Left colon (tissue), 2 donors: ENCODE measurements around the gene ELFN1. TPM values are rescaled to one million over a fixed set of nuclear protein-coding genes. Genes with fewer than 3 reads are reported as not detected.

Source experiments
- ATAC-seq: fragments of 200-7000 bp; cut with Tn5 transposase; one replicate; pipeline ENCODE4 v1.9.1; 2020; ENCODE audit warnings: mild to moderate bottlenecking, moderate library complexity
- DNase-seq, 2 donors: peaks; one replicate each; pipeline ENCODE4 v3.0.0-alpha.2; 2020
- intact Hi-C, 2 donors: fragments of 100-400 bp; cut with DNase I in 1 of 2; cut with micrococcal nuclease in 1 of 2; formaldehyde crosslinking; loops; one replicate each; pipeline versions ENCODE4 v1.11.2 to v1.14.0; 2022; cut with DNase I, micrococcal nuclease
- total RNA-seq, 2 donors: library from RNA; stranded (reverse); fragmentation: NEBNext Ultra II Directional; extraction: Animal tissue kit (Norgen Biotek cat#: 25700); gene quantifications; one replicate each; pipeline ENCODE4 v1.2.1, GENCODE V29; 2021
- donor health status: DM: no; HTN: no; CAD: no.
- donor health status: DM: yes; HTN: yes; CAD: no.

Gene ELFN1
- total RNA-seq, 2 donors from 2014 or later = 0.25 to 0.46 TPM

DNA sequence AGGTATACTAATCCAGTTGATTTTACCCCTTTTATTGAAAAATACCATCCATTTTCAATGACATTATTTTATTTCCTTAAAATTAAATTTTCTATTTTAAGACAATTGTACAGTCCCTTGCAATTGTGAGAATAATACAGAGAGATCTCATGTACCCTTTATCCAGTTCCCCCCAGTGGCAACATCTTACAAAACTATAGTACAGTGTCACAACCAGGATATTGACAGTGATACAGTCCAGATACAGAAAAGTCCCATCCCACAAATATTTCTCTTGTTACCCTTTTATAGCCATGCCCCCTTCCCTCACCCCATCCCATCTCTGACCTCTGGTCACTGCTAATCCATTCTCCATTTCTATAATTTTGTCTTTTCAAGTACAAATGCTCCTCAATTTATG is 18.5 kb downstream of the ELFN1 start:
- intact Hi-C loops = no loop called here
- ATAC-seq = no peak
- DNase-seq = no peak

DNA sequence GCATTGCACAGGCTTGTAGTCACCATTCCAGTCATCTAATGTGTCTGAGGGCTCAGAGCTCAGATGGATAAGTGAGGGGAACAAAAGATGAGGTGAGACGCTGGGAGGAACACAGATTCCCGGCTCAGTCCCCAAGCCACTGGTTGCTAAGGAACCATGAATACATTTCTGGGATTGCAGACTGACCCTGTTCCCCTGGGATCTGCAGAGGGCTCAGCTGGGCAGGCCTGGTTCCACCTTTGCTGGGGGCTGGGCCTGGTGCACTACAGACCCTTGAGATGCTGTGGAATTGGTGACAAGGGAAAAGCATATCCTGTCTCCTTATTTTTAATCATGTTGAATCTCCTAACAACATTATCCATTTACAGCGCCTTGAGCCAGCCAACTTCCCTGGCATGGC is 19.2 kb downstream of the ELFN1 start:
- DNase-seq (no peak), ATAC-seq (no peak)
- intact Hi-C loops = no loop called here

DNA sequence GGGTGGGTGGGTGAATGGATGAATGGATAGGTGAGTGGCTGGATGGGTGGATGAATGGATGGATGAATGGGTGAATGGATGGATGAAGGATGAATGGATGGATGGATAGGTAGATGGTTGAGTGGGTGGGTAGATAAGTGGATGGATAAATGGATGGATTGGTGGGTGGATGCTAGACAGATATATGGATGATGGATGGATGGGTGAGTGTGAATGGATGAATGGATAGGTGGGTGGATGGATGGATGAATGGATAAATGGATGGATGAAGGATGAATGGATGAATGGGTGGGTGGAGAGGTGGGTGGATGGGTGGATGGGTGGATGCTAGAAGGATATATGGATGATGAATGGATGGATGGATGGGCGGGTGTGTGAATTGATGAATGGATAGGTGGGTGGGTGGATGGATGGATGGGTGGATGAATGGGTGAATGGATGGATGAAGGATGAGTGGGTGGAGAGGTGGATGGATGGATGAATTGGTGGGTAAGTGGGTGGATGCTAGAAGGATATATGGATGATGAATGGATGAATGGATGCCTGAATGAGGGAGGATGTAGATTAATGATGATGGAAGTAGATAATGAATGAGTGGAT is 20.4 kb downstream of the ELFN1 start:
- ATAC-seq (no peak), DNase-seq (no peak)
- intact Hi-C loops = no loop called here

DNA sequence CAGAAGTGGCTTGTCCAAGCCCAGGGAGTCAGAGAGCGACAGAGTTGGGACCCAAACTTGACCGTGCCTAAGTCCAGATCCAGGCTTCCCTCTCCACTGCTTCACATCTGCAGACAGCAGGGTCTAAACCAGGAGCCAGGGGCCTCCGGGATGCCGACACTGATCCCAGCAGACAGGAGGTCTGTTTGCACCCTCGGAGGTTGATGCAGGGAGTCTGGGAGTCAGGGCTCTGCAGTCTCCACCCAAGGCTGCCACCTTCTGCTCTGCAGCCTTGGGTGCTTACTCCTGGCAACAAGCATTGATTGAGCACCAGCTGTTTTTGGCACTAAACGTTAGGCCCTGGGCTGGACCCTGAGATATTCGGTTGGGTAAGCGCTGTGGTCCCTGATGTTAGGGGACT is 21.0 kb downstream of the ELFN1 start:
- no peak for DNase-seq
- intact Hi-C loops = no loop called here
- no peak for ATAC-seq

DNA sequence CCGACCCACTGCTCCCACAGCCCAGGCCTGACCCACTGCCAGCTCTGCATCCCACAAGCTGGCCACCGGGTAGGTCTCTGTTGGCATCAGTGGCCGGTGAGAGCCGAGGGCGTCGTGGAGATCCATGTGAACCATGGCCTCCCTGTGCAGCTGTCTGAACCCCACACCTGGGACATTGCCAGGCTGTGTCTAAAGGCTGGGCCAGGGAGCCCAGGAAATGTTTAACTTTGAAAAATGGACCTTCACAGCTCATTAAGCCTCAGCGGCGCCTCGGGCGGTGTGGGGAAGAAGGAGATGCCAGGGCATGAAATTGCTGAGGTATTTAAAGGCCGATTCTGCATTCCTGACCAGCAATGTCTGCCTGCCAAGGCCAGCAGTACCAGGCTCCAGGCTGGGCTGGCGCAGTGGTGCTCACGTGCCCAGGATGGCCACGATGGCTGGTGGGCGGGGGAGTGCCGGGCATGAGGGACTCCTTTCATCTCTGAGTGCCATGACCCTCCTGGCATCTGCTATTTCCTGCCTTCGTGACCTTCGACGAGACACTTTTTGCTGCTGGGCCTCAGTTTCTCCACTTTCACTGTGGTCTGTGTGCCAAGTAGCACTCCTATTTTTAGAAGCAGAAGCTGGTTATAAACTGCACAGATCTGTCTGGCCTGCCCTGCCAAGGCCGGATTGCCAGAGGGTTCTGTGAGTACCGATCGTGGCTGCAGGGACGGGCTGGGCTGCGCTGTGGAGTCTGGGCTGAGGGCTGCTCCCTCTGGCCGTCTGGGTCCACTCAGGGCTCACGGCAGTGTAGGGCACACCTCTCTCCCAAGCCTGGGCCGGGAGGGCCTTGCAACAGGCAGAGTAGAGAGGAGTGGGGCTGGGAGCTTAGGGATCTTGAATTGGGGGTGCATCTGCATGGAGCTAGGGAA is 21.8 kb downstream of the ELFN1 start:
- no peak for DNase-seq
- intact Hi-C loops = no loop called here
- no peak for ATAC-seq

DNA sequence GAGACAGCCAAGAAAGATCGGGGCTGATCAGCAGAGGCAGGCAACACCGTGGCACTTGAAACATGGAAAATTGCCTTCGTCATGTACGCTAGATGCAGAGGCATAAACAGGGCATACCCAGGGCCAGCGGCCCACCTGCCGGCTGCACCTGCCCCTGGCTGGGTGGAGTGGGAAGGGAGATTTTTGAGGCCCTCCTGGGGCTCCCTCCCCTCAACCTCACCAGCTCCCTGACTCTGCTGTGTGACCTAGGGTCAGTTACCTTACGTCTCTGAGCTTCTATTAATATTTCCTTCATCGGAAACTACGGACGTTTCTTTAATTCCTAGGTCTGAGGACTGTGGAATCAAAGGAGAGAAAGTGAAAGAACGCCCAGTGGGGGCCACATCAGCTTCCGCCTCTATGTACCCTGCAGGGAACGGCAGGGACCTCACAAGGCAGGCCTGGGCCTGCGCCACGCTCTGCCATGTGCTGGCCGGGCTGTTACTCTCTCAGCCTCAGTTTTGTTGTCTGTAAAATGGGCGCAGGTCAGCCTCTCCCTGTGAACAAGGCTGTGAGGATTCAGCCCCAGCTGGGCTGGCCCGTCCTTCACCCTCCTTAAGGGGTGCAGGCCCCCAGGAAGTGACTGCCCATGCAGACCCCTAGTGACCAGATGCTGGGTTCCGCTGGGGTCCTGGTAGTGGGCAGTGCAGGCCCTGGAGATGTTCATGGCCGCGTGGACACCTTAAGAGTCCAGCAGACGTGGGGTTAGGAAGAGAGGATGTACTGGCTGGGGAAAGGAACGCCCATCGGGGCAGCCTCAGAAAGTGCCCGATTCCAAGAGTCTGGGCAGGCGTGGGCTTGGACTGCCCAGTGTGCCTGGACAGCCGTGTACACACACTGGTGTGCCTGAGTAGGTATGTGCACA is 22.7 kb downstream of the ELFN1 start:
- no peak for DNase-seq
- ATAC-seq = no peak
- intact Hi-C loops = no loop called here

DNA sequence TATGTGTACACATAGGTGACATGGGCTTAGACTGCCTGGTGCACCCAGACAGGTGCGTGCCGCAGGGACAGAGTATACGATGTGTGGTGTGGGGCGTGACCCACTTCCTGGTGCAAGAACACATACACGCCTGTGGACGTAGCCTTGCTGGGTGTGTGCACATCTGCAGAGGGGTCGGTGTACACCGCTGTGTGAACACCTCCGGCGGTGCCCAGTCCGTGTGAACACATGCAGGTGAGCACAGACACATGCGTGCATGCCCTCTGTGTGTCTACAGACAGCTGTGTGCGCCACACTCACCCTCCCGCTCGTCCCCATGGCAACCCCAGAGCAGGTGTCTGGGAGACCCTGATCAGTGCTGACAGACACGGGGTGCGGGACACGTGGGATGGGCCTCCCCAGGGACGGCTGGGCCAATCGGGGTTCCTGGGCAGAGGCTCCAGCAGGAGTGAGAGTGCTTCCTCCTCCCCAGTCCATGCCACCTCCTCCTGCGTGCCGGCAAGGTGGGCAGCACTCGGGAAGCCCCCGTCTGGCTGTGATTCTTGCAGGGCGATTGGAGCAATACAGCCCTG is 23.4 kb downstream of the ELFN1 start:
- intact Hi-C loops = no loop called here
- DNase-seq (peak in 1 of 2 donors; percentile 14), ATAC-seq (peak; percentile 34)

DNA sequence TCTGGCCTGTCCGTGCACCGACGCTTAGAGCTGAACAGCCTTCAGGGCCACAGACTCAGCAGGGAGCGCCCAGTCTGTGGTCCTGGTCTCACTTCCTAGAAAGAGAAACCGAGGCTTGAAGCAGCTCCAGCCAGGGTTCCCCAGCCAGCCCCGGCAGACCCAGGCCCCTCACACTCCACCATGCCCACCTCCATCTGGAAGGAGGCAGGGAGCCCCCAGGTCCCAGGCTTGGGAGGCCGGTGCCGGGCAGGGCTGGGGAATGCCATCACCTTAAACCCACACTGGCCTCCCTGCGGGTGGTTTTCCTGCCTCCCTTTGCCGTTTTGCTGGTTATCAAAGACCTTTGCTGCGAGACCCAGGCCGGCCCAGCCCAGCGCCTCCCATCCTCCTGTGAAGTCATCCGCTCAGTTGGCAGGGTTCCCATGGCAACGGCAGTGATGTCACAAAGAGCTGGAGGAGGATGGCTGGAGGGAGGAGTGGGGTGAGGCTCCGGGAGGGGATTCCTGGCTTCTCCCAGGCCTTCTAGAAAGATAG is 24.0 kb downstream of the ELFN1 start:
- ATAC-seq (no peak), DNase-seq (peak in 1 of 2 donors; percentile 15)
- intact Hi-C loops = no loop called here

DNA sequence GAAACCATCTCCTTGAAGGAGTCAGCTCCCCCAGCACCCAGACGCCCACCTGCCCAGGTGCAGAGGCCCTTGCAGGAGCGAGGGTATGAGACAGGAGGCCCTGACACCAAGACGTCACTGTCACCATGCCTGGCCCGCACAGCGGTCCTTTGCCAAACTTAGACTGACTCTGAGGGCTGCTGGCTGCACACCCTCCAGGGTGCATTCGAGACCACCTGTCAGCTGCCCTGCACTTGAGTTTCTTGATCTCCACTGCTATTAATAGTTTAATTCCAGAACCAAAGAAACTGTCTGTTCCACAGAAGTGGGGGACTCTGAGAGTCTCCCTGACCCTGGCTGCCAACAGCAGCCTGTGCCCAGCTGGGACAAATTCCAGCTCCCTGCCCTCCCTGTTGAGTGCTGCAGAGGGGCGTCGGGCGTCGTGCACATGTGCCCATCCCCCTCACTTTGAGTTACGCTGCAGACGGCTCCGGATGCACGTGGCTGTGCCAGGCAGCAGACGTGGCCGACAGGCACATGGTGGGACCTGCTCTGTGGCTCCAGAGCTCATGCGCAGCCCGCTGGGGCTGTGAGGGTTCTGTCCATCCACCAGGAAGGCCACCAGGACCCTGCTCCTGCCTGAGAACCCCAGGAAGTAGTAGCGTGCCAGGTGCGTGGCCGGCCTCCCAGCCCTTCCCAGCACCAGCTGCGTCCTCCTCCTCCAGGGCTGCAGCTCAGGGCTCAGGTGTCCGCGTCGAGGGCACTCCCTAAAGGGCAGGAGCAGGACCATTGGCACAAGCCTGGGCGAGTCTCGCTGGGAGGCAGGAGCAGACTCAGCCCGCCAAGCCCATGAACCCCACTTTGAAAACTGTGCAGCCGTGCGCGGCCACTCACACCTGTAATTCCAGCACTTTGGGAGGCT is 24.8 kb downstream of the ELFN1 start:
- intact Hi-C loops = no loop called here
- DNase-seq = peak in 1 of 2 donors; percentile 15
- no peak for ATAC-seq

DNA sequence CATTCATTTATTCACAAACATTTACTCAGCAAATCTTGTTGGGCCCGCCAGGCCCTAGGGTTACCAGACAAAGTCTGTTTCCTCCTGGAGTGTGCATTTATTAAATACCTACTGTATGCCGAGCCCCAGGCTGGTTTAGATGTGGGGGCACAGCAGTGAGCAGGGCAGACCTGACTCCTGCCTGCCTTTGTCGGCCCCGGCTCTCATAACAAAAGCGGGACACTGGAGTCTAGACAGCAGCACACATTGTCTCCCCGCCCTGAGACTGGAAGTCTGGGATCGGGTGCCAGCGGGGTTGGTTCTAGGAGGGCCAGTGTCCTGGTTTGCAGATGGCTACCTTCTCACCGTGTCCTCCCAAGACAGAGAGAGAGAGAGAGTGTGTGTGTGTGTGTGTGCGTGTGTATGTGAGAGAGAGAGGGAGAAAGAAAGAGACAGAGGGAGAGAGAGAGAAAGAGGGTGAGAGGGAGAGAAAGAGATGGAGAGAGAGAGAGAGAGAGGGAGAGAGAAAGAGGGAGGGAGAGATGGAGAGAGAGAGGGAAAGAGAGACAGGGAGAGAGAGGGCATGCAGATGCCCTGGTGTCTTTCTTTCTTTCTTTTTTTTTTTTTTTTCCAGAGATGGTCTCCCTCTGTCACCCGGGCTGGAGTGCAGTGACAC is 25.9 kb downstream of the ELFN1 start:
- DNase-seq (peak in 1 of 2 donors; percentile 5), ATAC-seq (no peak)
- intact Hi-C loops = no loop called here

DNA sequence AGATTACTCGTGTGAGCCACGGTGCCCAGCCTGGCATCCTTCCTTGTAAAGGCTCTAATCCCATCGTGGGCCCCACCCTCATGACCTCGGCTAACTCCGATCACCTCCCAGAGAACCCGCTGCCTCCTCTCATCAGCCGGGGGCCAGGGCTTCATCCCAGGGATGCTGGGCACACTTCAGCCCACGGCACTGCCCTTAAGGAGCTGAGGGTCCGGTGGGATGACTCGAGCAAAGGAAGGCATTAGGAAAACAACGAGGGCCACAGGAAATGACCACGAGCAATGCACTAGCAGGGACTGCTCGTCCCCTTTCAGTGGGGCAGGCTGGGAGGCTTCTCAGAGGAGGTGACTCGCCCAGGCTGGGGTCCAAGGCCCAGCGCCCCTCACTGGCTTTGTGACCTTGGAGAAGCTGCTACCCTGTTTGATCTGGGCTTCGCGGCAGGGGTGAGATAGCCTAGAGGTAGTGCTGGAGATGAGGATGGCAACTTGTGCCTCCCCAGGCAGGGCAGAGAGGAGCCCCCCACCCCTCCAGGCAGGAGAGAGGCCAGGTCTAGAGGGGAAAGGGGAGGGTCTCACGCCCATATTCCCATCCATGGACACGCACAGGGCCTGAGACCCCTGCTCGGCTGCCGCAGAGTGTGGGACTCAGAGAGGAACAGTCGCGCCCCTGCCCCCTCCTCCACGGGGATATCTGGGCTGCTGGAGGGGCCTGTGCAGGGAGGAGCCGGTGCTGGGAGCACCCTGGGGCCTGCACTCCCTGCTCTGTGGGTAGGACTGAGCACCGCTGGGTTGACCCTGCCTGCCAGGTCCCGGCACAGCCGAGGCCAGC is 26.8 kb downstream of the ELFN1 start:
- intact Hi-C loops = no loop called here
- DNase-seq = peak in 1 of 2 donors; percentile 11
- ATAC-seq = no peak

DNA sequence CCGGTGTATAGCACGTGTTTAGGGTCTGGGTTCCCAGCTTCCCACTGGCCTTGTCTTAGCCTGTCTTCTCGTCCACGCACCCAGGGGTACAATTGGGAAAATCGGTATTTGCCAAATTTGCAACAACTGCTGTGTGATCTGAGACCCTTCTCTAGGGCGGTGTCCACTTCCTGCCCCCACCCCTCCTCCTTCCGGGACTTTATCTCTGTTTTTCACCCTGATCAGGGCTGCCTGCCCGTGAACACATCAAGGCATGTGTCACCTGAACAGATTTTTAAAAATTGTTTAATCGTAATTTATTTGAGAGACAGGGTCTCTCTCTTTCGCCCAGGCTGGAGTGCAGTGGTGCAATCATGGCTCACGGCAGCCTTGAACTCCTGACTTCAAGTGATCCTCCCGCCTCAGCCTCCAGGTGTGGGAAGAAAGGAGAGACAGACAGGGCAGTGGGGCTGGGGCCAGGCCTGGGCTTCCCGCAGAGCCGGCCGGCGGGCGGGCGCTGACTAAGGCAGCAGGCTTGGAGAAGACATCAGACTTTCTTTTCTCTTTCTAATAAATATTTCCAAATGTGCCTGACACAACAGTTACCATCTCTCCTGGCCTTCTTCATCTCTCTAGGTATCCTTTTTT is 27.5 kb downstream of the ELFN1 start:
- ATAC-seq = no peak
- DNase-seq = peak in 1 of 2 donors; percentile 3
- intact Hi-C loops = no loop called here

DNA sequence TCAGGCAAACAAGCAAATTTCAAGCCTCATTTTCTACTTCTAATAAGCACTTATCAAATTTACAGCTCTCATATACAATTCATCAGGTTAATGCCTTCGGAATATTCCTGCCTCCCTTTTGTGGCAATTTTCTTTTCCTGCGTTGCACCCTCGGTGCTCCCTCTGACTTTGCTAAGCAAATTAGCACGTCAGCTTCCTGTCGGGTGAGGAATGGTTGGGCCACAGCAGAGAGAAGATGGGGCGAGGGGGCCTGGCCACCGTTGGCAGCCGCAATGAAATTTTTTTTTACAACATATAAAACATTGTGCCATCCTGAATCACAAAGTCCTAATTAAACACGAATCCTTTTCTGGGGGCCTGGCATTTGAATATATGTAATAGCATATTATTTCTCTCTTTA is 28.1 kb downstream of the ELFN1 start:
- ATAC-seq (no peak), DNase-seq (no peak)

DNA sequence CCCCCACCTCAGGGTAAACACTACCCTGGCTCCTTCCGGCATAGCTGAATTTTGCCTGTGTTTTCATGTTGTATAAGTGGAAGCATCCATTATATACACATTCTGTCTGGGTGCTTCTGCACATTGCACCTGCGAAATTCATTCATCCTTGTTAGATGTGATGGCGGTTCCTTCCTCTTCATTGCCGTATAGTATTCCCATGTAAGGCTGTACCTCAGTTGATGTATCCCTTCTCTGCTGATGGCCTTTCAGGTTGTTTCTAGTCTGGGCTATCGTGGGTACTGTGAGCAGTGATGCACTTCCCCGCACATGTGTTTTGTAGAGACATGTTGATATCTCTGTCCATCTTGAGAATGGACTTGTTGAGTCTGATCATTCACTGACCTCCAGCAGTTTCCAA is 28.9 kb downstream of the ELFN1 start:
- intact Hi-C loops = no loop called here
- DNase-seq (no peak), ATAC-seq (no peak)

More for the DNA sequence above, 28.1 kb downstream of the ELFN1 start:
- intact Hi-C loops = no loop called here

DNA sequence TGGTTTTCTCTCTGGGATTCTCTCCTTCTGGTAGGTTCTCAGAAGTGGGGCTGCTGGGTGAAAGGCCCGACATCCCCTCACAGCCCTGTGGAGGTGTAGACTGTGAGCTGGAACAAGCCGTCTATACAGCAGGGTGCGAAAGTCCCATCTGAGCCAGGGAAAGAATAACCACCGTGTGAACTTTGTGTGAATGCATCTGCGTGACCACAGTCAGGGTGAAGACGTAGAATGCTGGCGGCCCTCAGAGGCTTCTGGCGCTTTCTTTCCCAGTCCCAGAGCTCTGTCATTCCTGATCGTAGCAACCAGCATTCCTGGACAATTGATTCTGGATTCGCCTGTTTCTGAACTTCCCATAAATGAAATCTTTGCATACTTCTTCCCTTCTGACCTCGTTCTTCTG is 30.0 kb downstream of the ELFN1 start:
- intact Hi-C loops = no loop called here
- DNase-seq = no peak
- ATAC-seq = no peak
